ENCODE results near the gene ASAP2.

ASAP2 gene

GRCh38 chr2:9419541-9419940 is 212.9 kb downstream of the ASAP2 start:
- TF ChIP-seq, protein P1, sequence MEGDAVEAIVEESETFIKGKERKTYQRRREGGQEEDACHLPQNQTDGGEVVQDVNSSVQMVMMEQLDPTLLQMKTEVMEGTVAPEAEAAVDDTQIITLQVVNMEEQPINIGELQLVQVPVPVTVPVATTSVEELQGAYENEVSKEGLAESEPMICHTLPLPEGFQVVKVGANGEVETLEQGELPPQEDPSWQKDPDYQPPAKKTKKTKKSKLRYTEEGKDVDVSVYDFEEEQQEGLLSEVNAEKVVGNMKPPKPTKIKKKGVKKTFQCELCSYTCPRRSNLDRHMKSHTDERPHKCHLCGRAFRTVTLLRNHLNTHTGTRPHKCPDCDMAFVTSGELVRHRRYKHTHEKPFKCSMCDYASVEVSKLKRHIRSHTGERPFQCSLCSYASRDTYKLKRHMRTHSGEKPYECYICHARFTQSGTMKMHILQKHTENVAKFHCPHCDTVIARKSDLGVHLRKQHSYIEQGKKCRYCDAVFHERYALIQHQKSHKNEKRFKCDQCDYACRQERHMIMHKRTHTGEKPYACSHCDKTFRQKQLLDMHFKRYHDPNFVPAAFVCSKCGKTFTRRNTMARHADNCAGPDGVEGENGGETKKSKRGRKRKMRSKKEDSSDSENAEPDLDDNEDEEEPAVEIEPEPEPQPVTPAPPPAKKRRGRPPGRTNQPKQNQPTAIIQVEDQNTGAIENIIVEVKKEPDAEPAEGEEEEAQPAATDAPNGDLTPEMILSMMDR (IDR thresholded peaks at IDR 0.05): no peak

GRCh38 chr2:9420495-9420894 is 213.9 kb downstream of the ASAP2 start:
- TF ChIP-seq, protein P1 (IDR thresholded peaks at IDR 0.05): no peak

DNA sequence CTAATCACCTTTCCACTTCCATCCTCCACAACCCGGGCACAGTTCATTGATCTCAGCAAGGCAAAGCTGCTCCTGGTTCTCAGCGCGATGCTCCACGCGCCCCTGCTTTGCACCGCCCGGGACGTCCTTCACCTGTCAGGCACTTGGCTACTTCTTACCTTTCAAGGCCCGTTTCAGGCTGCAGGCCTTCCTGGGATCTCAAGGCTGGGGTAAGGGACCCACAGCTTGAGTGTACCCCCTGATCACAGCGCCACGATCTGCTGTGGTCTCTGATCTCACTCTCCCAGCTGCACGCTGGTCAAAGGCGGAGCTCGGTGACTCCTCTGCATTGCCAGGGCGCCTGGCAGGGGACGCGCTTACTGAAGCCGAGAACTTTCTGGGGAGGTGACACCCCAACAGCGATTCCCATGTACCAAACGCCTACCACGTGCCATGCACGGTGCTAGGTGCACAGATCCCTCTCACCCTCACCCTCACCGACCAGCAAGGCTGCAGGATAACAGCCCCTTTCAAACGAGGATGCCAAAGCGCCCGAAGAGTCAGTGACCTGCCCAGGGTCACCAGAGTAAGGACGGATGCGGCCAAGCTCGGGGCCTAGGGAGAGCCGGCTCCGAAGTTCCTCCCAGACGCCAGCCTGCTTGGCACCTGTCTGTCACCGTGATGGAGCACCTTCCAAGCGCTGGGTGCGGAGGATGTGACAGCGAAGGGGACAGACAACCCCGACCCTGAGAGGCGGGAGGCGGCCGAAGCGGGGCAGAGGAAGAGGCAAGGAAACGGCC is 215.9 kb downstream of the ASAP2 start:
- TF ChIP-seq, protein P1 (IDR thresholded peaks at IDR 0.05): no peak

- TF ChIP-seq, protein P1 (IDR thresholded peaks at IDR 0.05): no peak
These were observed 216.7 kb downstream of the ASAP2 start, which contains the start of the genes CPSF3 and ITGB1BP1 for GRCh38 chr2:9423100-9423921. TSS of gene CPSF3 (plus strand) at chr2:9423654. CDS start at chr2:9423774, 120 bp downstream. TSS of gene ITGB1BP1 (minus strand) at chr2:9423528. CDS start at chr2:9418697, 4,831 bp downstream.

GRCh38 chr2:9423922-9424272 is 217.3 kb downstream of the ASAP2 start:
- TF ChIP-seq, protein P1 (IDR thresholded peaks at IDR 0.05): no peak

DNA sequence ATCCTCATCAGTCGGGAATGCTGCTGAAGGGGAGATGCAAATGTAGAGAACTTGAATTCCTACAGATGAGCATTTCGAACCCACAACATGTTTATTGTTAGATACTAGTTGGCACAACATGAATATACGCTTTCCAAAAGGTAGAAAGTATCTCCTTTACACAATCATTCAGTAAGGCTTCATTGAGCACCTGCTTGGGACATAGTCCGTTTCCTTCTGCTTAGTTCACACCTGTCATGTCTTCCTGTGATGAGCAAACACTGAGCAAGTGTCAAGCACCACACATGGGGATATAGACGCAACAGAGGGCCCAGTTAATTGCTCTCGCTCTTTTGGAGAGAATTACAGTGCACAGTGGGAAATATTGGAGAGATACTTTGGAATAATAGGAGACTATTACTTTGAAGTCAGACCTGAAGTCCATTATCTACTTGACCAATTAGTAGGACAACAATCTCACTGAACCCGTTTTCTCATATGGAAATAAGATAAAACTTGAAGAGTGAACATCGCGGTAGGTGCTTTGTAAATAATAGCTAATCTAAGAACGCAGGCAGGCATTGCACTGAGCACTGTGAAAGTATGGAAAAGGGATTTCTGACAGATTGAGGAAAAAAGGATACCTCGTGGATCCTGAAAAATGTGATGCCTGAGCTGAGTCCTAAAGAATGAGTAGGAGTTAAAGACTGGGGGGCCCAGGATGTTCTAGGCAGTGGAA is 218.0 kb downstream of the ASAP2 start:
- TF ChIP-seq, protein P1 (IDR thresholded peaks at IDR 0.05): no peak

DNA sequence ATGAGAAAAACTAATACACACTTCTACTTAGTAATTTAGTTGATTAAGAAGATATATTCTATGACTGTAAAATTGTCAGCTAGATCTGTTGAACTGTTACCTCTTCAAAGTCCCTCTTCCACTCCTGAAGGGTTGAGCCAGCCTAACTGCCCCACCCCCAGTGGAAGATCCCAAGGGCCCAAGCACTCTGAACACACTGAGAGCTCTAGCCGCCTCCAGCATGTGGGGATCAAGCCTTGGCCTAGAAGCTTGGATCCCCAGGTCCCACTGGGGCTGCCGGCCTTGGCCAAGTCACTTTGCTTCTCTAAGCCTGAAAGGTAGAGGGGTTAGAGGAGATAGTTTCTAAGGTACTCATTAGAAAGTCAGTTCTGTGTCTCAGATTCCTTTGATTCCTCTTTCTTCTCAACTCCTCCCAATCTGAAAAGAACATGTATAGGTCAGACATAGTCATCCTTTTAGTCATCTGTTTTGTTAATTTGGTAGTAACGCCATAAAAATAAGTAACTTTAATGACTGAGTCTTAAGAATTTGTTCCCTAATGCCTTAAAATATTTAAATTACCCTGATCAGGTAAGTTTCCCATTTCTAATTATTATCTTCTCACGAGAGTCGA is 222.5 kb downstream of the ASAP2 start:
- TF ChIP-seq, protein P1 (IDR thresholded peaks at IDR 0.05): no peak
